Ascending aorta (tissue), 2 donors: Measurements from ENCODE around the gene MBIP. TPM values are rescaled to one million over a fixed set of nuclear protein-coding genes. Genes with fewer than 3 reads are reported as not detected.

Experiments
- DNase-seq, 2 donors: peaks; one replicate each; pipeline ENCODE4 v3.0.0-alpha.2; 2019; ENCODE audit warnings: low spot score in 2 of 2
- H3K27ac ChIP-seq, 2 donors: fragments of 200-600 bp; sonication (generic); one replicate each; pipeline ENCODE4 v1.5.1; 2016 to 2017; ENCODE audit warnings: mild to moderate bottlenecking in 1 of 2
- H3K27me3 ChIP-seq: fragments of 200-600 bp; sonication (generic); one replicate; pipeline ENCODE4 v1.5.1; 2017
- H3K36me3 ChIP-seq, 2 donors: fragments of 200-600 bp; sonication (generic); one replicate each; pipeline ENCODE4 v1.5.1; 2016
- H3K4me1 ChIP-seq, 2 donors: fragments of 200-600 bp; sonication (generic); one replicate each; pipeline ENCODE4 v1.5.1; 2016 to 2017; ENCODE audit warnings: mild to moderate bottlenecking in 1 of 2
- H3K4me3 ChIP-seq, 2 donors: fragments of 200-600 bp; sonication (generic); one replicate each; pipeline ENCODE4 v1.5.1; 2016 to 2017; ENCODE audit warnings: mild to moderate bottlenecking in 1 of 2
- H3K9me3 ChIP-seq, 2 donors: fragments of 200-600 bp; sonication (generic); one replicate each; pipeline ENCODE4 v1.5.1; 2016
- CTCF ChIP-seq, 3 experiments: fragments of 200-600 bp in 2 of 3; fragments of 450-650 bp in 1 of 3; sonication (generic) in 2 of 3; IDR thresholded peaks; one replicate each; pipeline ENCODE4 v1.5.1; 2016 to 2019; ENCODE audit warnings: antibody characterized with exemption in 3 of 3, mild to moderate bottlenecking in 1 of 3, moderate library complexity in 1 of 3
- intact Hi-C: fragments of 100-400 bp; cut with DNase I; formaldehyde crosslinking; loops from one replicate; pipeline ENCODE4 v1.15.1; 2023
- total RNA-seq: library from RNA; depleted of rRNA; stranded (reverse); fragments of >200 nt; gene quantifications from one replicate; pipeline ENCODE4 v1.1.0, GENCODE V29; 2016

The MBIP gene
- total RNA-seq, 1 donor from 2014 or later, result 2.2 TPM

- intact Hi-C loops, result no loop called here
- Histone ChIP-seq H3K9me3 (no peaks in the 10 kb centered on the region), H3K4me3 (peak overlapping the region in 1 of 2 donors; percentile 25), H3K27me3 (no peaks in the 10 kb centered on the region), H3K36me3 (no peaks in the 10 kb centered on the region), H3K4me1 (peaks cover 0 to 4% of the 10 kb centered on the region in 2 donors), H3K27ac (no peak overlapping the region)
- no peak for DNase-seq
- no peak for TF ChIP-seq CTCF (IDR thresholded peaks at IDR 0.05)
These were observed 48.2 kb downstream of the MBIP start for GRCh38 chr14:36271939-36272907.

GRCh38 chr14:36271222-36271621 is 49.2 kb downstream of the MBIP start:
- no peaks in the 10 kb centered on the region for H3K9me3 ChIP-seq
- H3K4me1 ChIP-seq, result peaks cover 0 to 4% of the 10 kb centered on the region in 2 donors
- no peak overlapping the region for H3K27ac ChIP-seq
- no peaks in the 10 kb centered on the region for H3K36me3 ChIP-seq
- no peaks in the 10 kb centered on the region for H3K27me3 ChIP-seq
- H3K4me3 ChIP-seq, result no peak overlapping the region
- intact Hi-C loops, result no loop called here
- DNase-seq, result no peak
- TF ChIP-seq CTCF (IDR thresholded peaks at IDR 0.05), result no peak

- TF ChIP-seq CTCF (IDR thresholded peaks at IDR 0.05), result no peak
- H3K9me3 ChIP-seq, result no peaks in the 10 kb centered on the region
- no peak for DNase-seq
These were observed 50.2 kb downstream of the MBIP start for GRCh38 chr14:36270191-36270590.

GRCh38 chr14:36268121-36268520 is 52.3 kb downstream of the MBIP start:
- Histone ChIP-seq H3K27ac (no peak overlapping the region), H3K36me3 (no peaks in the 10 kb centered on the region), H3K27me3 (no peaks in the 10 kb centered on the region), H3K4me3 (no peak overlapping the region), H3K9me3 (no peaks in the 10 kb centered on the region), H3K4me1 (peaks cover 0 to 4% of the 10 kb centered on the region in 2 donors)
- TF ChIP-seq CTCF (IDR thresholded peaks at IDR 0.05), result no peak
- intact Hi-C loops, result no loop called here
- no peak for DNase-seq

More at GRCh38 chr14:36270191-36270590, 50.2 kb downstream of the MBIP start:
- no peaks in the 10 kb centered on the region for H3K27me3 ChIP-seq
- peaks cover 0 to 4% of the 10 kb centered on the region in 2 donors for H3K4me1 ChIP-seq
- H3K4me3 ChIP-seq, result no peak overlapping the region
- H3K27ac ChIP-seq, result no peak overlapping the region
- H3K36me3 ChIP-seq, result no peaks in the 10 kb centered on the region
- intact Hi-C loops, result no loop called here

GRCh38 chr14:36264595-36264994 is 55.8 kb downstream of the MBIP start:
- intact Hi-C loops, result no loop called here
- no peak overlapping the region for H3K27ac ChIP-seq

More at GRCh38 chr14:36264595-36264994, 55.8 kb downstream of the MBIP start:
- TF ChIP-seq CTCF (IDR thresholded peaks at IDR 0.05), result no peak
- H3K27me3 ChIP-seq, result no peaks in the 10 kb centered on the region
- no peaks in the 10 kb centered on the region for H3K36me3 ChIP-seq
- no peaks in the 10 kb centered on the region for H3K4me1 ChIP-seq
- H3K4me3 ChIP-seq, result no peak overlapping the region
- no peaks in the 10 kb centered on the region for H3K9me3 ChIP-seq
- DNase-seq, result no peak
